ENCODE results near the gene QRICH2.
"Not testable (repeated sequence)": the region's sequence is repeated elsewhere in the genome, so short reads cannot be mapped to it uniquely, and the experiment has no call there.

The QRICH2 gene

GRCh38 chr17:76244721-76245120 is 63.4 kb downstream of the QRICH2 start:
- FAIRE-seq, result not testable (repeated sequence)

DNA sequence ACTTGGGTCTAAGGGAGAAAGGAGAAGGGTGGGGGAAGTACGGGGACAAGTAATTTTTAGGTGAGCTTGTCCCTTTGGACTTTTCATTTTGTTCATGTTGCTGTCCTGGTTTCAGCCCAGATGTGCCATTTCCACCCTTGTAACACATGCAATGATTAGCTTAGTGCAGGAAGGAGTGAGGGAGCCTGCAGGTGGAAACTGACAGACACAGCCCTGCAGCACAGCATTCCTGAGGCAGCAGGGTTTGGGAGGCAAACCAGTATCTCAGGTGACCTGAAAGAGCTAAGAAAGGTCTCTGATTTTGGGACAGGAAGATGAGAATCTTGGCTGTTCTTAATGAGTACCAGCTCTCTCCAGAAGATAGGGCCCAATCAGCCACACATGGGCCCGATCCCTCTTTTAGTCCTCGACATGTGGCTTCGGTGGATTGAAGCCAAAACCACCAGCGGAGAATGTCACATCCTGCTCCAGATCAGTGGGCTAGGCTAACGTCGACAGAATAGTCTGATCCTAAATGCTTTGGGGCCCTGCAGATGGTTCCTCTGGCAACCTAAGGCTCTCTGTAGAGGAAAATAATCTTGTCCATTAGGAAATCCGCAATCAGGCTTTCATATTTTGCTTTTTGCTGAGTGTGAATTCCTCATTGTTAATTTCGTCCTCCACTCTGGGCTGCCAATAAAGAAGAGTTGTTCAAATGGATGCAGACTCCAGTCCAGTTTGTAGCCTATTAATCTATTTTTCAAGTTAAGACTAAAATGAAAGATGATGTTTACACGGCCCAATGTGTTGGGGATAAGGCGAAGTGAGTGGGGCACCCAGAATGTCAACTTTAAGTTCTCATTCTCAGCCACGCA is 64.0 kb downstream of the QRICH2 start:
- FAIRE-seq, result no peak

GRCh38 chr17:76241691-76242255 is 66.3 kb downstream of the QRICH2 start:
- no peak for FAIRE-seq

DNA sequence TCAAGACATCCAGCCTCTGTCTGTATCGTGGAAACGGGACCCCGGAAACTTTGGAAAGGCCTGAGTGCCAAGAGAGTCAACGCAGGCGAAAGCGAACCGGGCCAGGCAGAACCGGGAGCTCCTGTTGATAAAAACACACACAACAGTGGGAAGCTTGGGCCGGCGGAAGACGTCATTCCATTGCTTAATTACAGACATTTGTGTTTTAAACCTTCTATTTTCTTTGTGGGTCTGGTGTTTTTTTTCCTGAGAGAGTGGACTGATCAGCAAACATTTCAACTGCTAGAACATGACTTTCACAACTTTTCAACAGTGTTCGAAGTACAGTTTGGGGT is 66.9 kb downstream of the QRICH2 start:
- no peak for FAIRE-seq

DNA sequence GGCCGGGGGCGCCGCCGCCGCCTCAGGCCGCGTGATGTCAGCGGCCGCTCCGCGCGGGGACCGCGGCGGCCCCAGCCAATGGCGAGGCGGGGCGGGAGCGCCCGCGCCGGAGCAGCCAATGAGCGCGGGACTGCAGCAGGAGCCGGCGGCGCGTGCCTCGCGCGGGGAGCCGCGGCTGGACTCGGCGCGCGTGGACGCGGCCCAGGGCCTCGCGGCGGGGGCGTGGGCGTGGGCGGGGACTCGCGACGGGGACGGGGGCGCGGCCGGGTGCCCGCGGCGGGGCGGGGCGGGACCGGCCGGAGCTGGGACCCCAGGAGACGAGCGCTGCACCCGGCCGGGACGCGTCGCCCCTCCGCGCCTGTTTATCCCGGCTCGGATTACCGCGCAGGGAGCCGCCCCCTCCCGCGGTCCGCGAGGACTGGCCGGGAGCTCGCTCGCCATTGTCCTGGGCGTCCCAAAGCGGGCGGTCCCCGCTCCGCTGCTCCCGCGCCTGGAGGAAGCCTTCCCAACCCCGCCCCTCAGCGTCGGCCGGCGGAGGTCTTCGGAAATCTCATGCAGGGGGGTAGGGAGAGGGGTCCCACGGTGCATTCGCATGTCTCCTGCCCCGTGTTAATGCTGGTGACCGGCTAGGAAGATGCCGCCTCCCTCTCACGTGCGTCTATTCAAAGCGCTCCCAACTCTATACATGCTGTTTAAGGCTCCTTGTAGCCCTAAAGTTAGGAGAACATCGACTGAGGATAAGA is 67.4 kb downstream of the QRICH2 start, which contains the start of gene RNF157:
RNF157 (minus strand) TSS at position 33 of the 743 bp plus-strand sequence. CDS start 253 bp downstream, outside the sequence.
- no peak for FAIRE-seq

DNA sequence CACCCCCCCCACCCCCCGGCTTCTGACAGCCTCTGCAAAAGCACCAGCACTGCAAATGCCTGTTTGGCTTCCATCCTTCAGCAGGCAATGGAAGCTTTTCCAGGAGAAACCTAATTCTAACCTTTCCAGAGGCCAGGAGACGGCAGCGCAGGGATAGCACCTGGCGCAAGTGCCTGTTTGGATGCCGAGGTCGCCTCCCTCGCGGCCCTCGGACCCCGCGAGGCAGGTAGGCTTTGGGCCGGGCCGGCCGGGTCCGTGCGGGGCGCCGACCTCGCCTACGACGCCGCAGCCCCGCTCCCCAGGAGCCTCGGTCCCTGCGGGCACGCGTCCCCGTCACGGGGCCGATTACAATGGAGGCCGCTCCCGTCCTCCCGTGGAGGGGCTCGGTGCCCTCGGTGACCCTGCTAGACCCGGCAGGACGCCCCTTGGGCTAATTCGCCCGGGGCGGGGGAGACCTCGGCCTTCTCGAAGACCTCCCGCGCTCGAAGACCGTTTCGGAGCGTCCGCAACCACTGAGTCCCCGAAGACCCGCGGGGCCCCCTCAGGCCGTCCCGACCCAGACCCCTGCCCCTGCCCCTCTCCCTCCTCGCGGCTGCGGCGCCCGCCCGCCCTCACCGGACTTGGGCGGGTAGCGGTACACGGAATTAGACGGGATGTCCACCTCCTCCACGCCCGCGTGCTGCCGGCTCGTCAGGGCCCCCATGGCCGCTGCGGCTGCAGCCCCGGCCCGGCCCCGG is 68.4 kb downstream of the QRICH2 start:
- FAIRE-seq, result no peak

GRCh38 chr17:76238847-76239537 is 69.1 kb downstream of the QRICH2 start:
- FAIRE-seq, result no peak

- no peak for FAIRE-seq
Observed at GRCh38 chr17:76237859-76238313, 70.2 kb downstream of the QRICH2 start.

DNA sequence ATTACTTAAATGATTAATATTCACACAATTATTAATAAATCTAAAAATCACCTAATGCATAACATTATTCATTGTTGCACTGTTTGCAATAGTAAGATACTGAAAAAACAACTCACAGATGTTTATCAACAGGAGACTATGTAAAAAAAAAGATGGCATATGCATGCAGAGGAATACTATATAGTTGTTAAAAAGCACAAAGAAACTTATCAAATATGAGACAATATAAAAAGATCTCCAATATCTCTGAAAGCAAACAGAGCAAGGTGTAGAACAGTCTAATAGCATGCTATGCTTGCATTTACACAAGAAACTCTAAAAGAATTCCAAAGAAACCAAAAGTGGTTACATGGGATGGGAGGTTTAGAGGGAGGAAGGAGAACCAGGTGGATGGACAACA is 71.5 kb downstream of the QRICH2 start:
- no peak for FAIRE-seq

DNA sequence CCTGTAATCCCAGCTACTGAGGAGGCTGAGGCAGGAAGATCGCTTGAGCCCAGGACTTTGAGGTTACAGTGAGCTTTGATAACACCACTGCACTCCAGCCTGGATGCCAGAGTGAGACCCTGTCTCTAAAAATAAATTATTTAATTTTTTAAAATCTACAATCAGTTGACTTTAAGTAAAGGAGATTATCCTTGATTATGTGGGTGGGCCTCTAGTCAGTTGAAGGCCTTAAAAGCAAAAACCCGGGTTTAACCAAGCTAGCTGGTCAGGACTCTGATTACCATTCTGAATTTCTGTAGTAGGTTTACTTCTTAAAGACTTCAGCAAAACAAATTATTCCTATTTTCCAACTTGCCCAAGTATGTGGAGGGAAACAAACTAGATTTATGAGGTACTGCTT is 72.2 kb downstream of the QRICH2 start:
- no peak for FAIRE-seq

DNA sequence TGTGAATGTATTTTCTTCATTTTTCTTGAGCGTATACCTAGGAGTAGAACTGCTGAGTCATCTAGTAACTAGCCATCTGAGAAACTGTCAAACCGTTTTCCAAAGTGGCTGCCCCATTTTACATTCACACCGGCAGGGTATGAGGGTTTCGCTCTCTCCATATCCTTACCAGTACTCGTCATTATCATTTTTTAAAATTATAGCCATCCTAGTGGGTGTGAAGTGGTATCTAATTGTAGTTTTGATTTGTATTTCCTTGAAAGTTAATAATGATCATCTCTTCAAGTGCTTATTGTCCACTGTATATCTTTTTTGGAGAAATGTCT is 73.8 kb downstream of the QRICH2 start:
- no peak for FAIRE-seq

DNA sequence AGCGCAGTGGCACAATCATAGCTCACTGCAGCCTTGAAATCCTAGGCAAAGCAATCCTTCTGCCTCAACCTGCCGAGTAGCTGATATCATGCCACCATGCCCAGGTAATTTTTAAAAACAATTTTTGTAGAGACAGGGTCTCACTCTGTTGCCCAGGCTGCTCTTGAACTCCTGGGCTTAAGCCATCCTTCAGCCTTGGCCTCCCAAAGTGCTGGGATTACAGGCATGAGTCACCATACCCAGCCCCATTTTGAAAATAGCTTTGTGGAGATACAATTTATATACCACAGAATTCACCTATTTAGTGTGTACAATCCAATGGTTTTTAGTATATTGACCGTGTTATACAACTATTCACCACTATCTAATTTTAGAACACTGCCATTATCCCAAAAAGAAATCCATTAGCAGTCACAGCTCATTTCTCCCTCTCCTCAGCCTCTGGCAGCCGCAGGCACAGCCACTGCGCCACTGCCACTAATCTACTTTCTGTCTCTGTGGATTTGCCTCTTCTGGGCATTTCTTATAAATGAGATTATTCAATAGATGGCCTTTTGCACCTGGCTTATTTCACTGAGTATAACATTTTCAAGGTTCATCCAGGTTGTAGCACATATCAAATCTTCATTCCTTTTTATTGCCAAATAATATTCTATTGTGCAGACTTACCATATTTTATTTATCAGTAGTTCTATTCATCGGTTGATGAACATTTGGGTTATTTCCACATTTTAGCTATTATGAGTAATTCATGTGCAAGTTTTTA is 74.3 kb downstream of the QRICH2 start:
- no peak for FAIRE-seq

DNA sequence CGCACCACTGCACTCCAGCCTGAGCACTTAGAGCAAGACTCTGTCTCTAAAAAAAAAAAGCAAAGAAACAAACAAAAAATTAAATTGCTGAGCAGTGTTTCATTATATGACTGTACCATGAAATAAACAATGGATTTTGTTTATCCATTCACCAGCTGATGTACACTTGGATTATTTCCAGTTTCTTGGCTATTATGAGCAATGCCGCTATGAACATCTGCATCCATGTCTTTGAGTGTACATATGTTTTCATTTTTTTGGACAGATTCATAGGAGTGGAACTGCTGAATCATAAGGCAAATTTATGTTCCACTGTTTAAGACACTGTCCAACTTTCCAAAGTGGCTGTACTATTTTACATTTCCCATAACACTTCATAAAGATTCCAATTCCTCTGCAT is 75.7 kb downstream of the QRICH2 start:
- no peak for FAIRE-seq

DNA sequence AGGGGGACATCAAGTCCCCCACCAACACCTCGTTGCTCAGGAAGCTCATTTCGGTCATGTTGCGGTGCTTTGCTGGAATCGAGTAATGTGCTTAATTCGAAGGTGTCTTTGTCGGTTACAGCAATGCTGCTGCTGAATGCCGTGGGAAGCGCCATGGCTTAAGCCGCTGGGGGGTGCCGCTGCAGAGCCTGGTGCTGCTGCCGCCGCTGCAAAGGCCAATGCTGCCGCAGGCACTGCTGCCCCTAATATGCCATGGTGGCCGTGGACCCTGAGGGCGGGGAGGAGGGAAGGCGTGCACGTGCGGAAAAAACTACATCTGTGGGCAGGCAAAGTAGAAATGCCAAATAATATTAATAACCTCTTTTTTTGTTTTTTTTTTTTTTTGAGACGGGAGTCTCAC is 81.3 kb downstream of the QRICH2 start:
- FAIRE-seq, result not testable (repeated sequence)

DNA sequence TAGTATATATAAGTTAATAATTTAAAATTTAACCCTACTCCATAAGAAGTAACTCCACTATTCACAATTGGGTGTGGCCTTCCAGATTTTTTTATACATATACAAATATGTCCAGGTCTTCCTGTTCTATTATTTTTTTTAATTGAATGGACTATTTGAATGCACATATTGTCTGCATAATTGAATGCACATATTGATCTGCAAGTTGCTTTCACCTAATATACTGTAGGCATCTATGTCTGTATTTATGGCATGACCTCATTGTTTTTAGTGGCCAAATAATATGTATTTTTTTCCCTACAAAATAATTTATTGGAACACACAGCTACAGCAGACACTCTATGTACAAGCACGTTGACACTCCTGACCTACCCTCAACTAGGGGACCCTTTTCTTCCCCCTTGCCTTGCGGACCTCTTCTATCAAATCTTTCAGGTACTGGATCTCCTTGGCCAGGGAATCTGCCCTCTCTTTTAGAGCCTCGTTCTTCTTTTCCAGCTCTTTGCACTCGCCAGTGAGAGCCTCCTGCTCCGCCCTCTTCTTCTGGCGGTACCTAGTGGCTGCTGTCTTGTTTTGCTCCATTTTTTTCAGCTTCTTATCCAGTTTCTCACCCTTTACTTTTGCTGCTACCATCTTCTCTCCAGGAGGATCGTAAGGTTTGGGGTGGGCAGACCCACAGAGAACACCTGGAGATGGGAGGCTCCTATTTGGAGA is 82.5 kb downstream of the QRICH2 start:
- not testable (repeated sequence) for FAIRE-seq
